RWPE2 (cell line): Measurements from ENCODE around the gene ACTR3C.
"Not testable (repeated sequence)": the region's sequence is repeated elsewhere in the genome, so short reads cannot be mapped to it uniquely, and the experiment has no call there.

ENCODE experiments used
- ATAC-seq: fragments of 200-7000 bp; cut with Tn5 transposase; 3 replicates; pipeline ENCODE4 v1.9.1; 2021; ENCODE audit warnings: low read depth
- DNase-seq: peaks from one replicate; pipeline ENCODE4 v3.0.0-alpha.2; 2020; ENCODE audit warnings: low spot score
- H3K27ac ChIP-seq: fragments of 450-650 bp; 2 replicates; pipeline ENCODE4 v1.5.1; 2017; ENCODE audit warnings: mild to moderate bottlenecking; ENCODE audit not compliant: poor library complexity, severe bottlenecking
- H3K27me3 ChIP-seq: fragments of 250-450 bp; sonication (Bioruptor Pico); 2 replicates; pipeline ENCODE4 v1.5.1; 2021; ENCODE audit warnings: mild to moderate bottlenecking, moderate library complexity; ENCODE audit not compliant: insufficient read depth, poor library complexity, severe bottlenecking
- H3K36me3 ChIP-seq: fragments of 250-450 bp; sonication (Bioruptor Pico); 2 replicates; pipeline ENCODE4 v1.5.1; 2020; ENCODE audit warnings: low read depth, mild to moderate bottlenecking, moderate library complexity
- H3K4me1 ChIP-seq: fragments of 250-450 bp; sonication (Bioruptor Pico); 2 replicates; pipeline ENCODE4 v1.5.1; 2021; ENCODE audit warnings: mild to moderate bottlenecking, moderate library complexity; ENCODE audit not compliant: insufficient read depth, poor library complexity, severe bottlenecking
- H3K4me3 ChIP-seq: fragments of 250-450 bp; sonication (Bioruptor Pico); 2 replicates; pipeline ENCODE4 v1.5.1; 2021; ENCODE audit warnings: mild to moderate bottlenecking, moderate library complexity; ENCODE audit not compliant: severe bottlenecking
- H3K9me3 ChIP-seq: fragments of 250-450 bp; sonication (Bioruptor Pico); 2 replicates; pipeline ENCODE4 v1.5.1; 2021; ENCODE audit warnings: mild to moderate bottlenecking, moderate library complexity; ENCODE audit not compliant: severe bottlenecking

The ACTR3C gene

GRCh38 chr7:150268287-150268686 lies 55.1 kb downstream of the ACTR3C start:
- not testable (repeated sequence) for ATAC-seq

GRCh38 chr7:150266953-150267665 lies 56.2 kb downstream of the ACTR3C start:
- H3K27ac ChIP-seq, ATAC-seq, H3K4me3 ChIP-seq, H3K9me3 ChIP-seq, H3K4me1 ChIP-seq, H3K36me3 ChIP-seq, DNase-seq, H3K27me3 ChIP-seq: not testable (repeated sequence)

More at GRCh38 chr7:150268287-150268686, 55.1 kb downstream of the ACTR3C start:
- H3K4me1 ChIP-seq, H3K27ac ChIP-seq, H3K36me3 ChIP-seq, DNase-seq, H3K27me3 ChIP-seq, H3K4me3 ChIP-seq, H3K9me3 ChIP-seq: not testable (repeated sequence)

GRCh38 chr7:150262656-150263055 lies 60.7 kb downstream of the ACTR3C start:
- not testable (repeated sequence) for H3K4me3 ChIP-seq, H3K9me3 ChIP-seq, H3K36me3 ChIP-seq, H3K27me3 ChIP-seq, ATAC-seq, H3K27ac ChIP-seq, H3K4me1 ChIP-seq, DNase-seq

GRCh38 chr7:150247745-150248144 lies 75.6 kb downstream of the ACTR3C start:
- DNase-seq, ATAC-seq, H3K36me3 ChIP-seq: not testable (repeated sequence)

GRCh38 chr7:150245208-150245607 lies 78.1 kb downstream of the ACTR3C start:
- not testable (repeated sequence) for H3K27ac ChIP-seq, H3K4me1 ChIP-seq, H3K27me3 ChIP-seq, DNase-seq, H3K9me3 ChIP-seq, ATAC-seq, H3K36me3 ChIP-seq, H3K4me3 ChIP-seq

More at GRCh38 chr7:150247745-150248144, 75.6 kb downstream of the ACTR3C start:
- H3K4me3 ChIP-seq, H3K27me3 ChIP-seq, H3K4me1 ChIP-seq, H3K9me3 ChIP-seq, H3K27ac ChIP-seq: not testable (repeated sequence)

GRCh38 chr7:150242935-150243334 lies 80.4 kb downstream of the ACTR3C start:
- H3K4me1 ChIP-seq, H3K36me3 ChIP-seq, DNase-seq, ATAC-seq, H3K27ac ChIP-seq, H3K27me3 ChIP-seq, H3K4me3 ChIP-seq, H3K9me3 ChIP-seq: not testable (repeated sequence)

- not testable (repeated sequence) for ATAC-seq, DNase-seq
Observed at GRCh38 chr7:150225444-150225843, 97.9 kb downstream of the ACTR3C start.

GRCh38 chr7:150222083-150222972 lies 101.0 kb downstream of the ACTR3C start:
- DNase-seq, H3K4me3 ChIP-seq, ATAC-seq, H3K27me3 ChIP-seq, H3K36me3 ChIP-seq, H3K4me1 ChIP-seq, H3K27ac ChIP-seq, H3K9me3 ChIP-seq: not testable (repeated sequence)

More at GRCh38 chr7:150225444-150225843, 97.9 kb downstream of the ACTR3C start:
- H3K9me3 ChIP-seq, H3K36me3 ChIP-seq, H3K27ac ChIP-seq, H3K4me1 ChIP-seq, H3K4me3 ChIP-seq, H3K27me3 ChIP-seq: not testable (repeated sequence)

GRCh38 chr7:150220673-150221181 lies 102.6 kb downstream of the ACTR3C start:
- ATAC-seq, H3K36me3 ChIP-seq, DNase-seq, H3K27me3 ChIP-seq, H3K4me1 ChIP-seq, H3K4me3 ChIP-seq, H3K9me3 ChIP-seq, H3K27ac ChIP-seq: not testable (repeated sequence)

GRCh38 chr7:150219941-150220658 lies 103.2 kb downstream of the ACTR3C start:
- not testable (repeated sequence) for DNase-seq, H3K9me3 ChIP-seq, H3K27me3 ChIP-seq, H3K4me3 ChIP-seq, ATAC-seq, H3K4me1 ChIP-seq, H3K36me3 ChIP-seq, H3K27ac ChIP-seq

GRCh38 chr7:150206848-150207247 lies 116.5 kb downstream of the ACTR3C start:
- DNase-seq, H3K4me3 ChIP-seq, H3K36me3 ChIP-seq, ATAC-seq, H3K27ac ChIP-seq, H3K27me3 ChIP-seq, H3K9me3 ChIP-seq, H3K4me1 ChIP-seq: not testable (repeated sequence)
